Medulla oblongata (tissue), 1 donor: ENCODE measurements around the gene KBTBD2.
"Not testable (repeated sequence)": the region's sequence is repeated elsewhere in the genome, so short reads cannot be mapped to it uniquely, and the experiment has no call there.

ENCODE experiments used
- DNase-seq: peaks from one replicate; pipeline ENCODE4 v3.0.0-alpha.2; 2015; ENCODE audit errors: extremely low spot score

KBTBD2 gene

DNA sequence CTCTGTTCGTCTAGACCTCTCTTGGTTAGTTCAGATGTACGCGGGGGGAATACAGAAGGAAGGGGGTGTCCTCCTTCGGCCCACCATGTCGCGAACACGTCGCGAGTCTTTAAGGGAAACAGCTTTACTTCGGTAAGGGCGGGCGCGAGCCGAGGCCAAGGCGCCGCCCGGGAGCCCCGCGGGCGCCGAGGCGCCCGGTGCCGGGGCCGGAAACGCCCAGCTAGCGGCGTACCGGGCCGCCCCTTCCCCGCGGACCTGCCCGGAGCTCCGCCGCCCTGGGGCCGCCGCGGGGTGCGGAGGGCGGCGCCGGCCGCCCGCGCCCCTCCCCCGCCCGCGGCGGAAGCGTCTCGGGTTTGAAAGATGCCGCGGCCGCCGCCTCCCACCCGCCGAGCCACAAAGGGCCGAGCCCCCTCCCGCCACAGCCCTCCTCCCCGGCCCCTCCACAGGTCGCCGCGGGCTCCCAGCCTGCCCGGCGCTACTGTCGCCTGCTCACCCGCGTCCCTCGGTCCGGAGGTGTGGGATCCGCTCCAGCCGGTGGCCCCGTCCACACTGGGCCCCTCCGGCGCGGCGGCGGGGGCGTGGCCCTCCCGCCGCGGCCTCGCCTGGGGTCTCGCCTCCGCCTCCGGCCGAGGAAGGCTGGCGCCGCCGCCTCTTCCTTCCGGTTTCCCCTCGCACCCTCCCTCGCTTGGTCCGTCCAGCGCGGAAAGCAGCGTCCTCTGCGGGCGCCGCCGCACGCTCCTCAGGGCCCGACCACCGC is at the start of gene KBTBD2:
KBTBD2 (minus strand) TSS at position 718 of the 757 bp plus-strand sequence. CDS start 12,156 bp downstream, outside the sequence.
- peak; percentile 68 for DNase-seq

DNA sequence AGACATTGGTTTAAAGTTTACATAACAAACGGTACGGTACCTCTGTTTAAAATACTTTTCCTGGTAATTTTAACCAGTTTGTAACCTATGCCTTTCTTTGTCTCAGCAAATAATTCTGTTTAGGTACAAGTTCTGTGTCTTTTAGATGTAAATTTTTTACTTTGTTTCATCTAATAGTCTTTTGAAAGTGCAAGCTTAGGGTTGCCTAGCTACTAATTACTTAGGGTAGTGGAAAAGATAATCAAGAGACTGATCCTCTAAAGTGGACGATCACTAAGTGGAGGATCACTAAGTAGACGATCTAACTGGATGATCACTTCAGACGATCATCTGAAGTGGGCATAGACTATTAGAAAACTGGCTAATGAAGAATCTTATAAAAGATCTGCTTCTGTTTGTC is 49.6 kb upstream of the KBTBD2 start:
- DNase-seq, result no peak

DNA sequence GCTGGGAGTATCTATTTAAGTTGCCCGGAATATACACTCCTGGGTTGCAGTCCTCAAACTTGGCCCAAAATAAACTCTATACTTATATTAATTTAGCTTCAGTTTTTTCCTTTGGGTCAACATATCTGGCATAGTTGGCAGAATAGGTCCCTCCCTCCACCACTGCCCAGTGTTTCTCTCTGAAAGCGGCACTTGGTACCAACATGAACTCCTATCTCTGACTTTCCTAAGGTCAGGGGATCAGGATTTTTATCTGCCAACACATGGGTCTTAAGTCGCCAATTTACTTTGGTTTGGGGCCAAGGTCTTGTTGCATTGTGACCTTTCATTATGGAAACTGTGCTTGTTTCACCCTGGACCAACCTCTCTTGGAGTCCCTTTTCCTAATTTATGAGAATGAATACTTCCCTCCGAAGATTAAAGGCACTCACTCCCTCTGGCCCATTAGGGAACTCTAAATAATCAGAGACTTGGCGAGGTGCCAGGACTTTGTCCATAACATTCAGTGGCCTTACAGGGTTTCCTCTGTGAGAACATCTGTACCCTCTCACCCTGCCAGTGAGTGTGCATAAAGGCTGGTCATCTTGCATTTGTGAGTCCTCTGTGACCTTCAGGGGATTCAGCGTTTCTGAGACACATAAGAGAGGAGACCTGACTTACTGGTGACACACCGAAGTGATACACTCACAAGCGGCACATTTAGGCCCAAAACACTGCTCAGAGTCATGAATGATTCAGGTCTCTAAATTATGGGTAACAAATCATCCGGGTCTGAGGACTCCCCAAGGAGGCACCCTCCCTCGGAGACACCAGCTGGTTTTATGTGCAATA is 46.0 kb upstream of the KBTBD2 start:
- DNase-seq, result peak; percentile 32

GRCh38 chr7:32936689-32937088 is 45.1 kb upstream of the KBTBD2 start:
- DNase-seq, result no peak

GRCh38 chr7:32935558-32935957 is 44.0 kb upstream of the KBTBD2 start:
- no peak for DNase-seq

DNA sequence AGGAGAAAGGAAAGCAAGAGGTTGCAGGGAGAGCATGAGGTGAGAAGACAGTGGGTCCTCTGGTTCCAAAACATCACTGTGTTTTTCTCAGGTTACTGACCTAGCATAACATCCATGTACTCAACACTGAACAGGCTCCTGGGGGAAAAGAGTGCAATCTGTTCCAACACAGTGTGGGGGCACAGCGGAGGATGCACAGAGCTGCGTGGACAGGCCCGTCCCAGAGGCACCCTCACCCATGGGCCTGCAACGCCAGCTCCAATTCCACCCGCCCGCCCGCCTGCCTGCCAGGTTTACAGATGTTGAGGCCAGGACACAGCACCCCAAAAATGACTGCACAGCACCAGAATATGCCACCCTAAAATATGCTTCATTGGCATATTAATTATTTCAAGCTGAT is 38.8 kb upstream of the KBTBD2 start:
- DNase-seq, result no peak

DNA sequence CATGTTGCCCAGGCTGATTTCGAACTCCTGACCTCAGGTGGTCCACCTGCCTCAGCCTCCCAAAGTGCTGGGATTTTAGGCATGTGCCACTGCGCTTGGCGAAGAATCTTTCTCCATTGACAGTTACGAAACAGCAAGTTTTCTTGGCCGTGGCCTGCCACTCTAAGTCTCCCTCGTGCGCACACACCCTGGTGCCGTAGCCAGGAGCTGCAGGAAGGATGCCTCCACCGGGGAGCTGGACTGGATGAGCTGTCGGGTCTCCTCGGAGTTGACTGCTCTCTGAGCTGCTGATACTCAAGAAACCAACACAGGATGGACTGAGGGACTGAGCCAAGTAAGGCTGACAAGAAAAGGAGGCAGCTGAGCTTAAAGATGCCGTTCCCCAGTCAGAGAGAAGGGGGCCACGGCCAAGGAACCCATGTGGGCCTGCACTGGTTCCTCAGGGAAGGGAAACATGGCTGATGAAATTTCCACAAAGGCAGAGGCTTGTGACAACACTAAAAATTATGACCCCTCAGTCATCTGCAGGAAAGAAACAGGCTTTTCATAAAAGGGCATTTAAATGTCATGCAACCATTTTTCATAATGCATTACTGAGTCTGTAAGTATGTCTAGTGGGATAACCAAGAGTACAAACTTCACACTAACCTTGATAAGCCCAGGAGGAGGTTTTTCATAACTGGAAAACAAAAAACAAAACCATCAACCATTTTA is 38.0 kb upstream of the KBTBD2 start:
- no peak for DNase-seq

GRCh38 chr7:32928785-32929298 is 37.3 kb upstream of the KBTBD2 start:
- DNase-seq, result no peak

DNA sequence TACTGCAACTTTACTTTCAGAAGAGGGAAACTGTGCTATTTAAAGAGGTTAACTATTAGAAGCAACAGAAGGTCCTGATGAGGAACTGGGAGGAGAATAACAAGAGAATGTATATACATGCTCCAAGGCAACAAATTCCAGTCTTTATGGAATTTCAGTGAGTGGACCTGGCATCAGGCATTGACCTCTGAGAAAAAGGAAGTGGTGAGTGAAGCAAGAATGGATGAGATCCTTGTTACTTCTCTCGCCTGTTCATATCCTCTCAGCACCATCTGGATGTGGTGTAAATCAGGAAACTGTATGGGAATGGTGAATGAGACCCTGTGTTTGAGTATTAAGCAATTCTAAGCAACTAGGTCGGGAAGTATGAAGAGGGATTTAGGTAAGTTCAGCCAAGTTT is 30.3 kb upstream of the KBTBD2 start:
- DNase-seq, result no peak

- DNase-seq, result not testable (repeated sequence)
Observed at GRCh38 chr7:32916994-32917393, 25.4 kb upstream of the KBTBD2 start.

GRCh38 chr7:32916006-32916405 is 24.4 kb upstream of the KBTBD2 start:
- no peak for DNase-seq

DNA sequence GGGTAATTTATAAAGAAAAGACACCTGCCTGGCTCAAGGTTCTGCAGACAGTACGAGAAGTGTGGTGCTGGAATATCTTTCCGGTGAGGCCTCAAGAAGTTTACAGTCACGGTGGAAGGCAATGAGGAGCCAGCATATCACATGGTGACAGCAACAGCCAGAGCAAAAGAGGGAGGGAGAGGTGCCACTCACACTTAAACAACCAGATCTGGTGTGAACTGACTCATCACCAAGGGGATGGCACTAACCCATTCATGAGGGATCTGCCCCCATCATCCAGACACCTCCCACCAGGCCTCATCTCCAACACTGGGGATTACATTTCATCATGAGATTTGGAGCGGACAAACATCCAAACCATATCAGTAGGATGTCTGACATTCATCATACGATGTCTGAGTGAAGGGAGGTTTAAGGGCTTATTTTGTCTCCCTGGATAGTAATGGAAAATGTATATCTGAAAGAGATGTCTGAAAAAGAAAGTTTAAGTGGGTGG is 23.5 kb upstream of the KBTBD2 start:
- no peak for DNase-seq

DNA sequence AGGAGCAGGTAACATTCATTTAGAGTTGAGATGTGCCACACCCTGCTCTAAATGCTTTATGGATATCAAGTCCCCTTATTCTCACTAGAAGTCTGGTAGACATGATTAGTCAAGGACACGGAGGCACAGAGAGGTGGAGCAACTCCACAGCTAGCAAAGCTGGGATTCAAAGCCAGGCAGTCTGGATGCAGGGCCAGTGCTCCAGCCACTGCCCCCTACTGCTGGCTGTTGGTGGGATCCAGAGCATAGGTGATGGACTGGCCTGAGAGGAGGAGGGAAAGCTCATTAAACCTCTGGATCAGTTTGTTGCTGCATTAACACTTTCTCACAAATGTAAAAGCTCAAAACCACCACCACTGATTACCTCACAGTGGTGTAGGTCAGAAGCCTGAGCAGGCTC is 22.6 kb upstream of the KBTBD2 start:
- no peak for DNase-seq

DNA sequence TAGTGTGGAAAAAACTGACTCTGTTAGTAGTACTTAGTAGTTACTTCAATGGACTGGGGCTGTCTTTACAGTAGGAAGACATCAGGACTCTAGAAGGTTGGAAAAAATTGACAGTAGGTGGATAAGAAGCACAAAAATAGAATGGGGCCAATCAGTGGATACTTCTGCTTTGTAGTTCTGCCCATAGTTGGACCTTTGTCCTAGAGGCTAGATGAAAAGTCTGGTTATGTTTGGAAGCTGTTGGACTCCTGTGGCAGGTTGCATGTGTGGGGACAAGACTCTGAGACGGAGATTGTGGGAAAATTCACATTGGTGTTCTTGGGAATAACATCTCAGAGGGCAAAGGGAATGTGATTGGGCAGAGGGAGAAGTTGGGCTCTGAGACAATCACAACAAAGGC is 18.6 kb upstream of the KBTBD2 start:
- DNase-seq, result no peak

DNA sequence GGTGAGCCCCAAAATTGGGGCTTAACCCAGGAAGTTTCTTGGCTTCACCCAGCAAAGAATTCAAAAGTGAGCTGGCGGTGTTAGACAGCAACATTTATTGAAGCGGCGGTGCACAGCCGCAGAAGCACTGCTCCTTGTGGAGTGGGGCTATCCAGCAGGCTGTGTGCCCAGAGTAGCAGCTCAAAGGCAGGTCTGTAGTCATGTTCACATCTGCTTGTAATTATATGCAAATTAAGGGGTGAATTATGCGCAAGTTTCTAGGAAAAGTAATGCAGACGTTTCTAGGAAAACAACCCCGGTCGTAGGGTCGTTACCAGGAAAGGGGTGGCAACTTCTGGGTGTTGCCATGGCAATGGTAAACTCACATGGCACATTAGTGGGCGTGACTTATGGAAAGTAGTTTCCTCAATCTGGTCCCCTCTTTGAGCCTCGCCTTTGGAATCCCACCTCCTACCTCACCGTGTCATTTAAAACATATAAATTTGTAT is 13.7 kb upstream of the KBTBD2 start:
- DNase-seq, result peak; percentile 63

DNA sequence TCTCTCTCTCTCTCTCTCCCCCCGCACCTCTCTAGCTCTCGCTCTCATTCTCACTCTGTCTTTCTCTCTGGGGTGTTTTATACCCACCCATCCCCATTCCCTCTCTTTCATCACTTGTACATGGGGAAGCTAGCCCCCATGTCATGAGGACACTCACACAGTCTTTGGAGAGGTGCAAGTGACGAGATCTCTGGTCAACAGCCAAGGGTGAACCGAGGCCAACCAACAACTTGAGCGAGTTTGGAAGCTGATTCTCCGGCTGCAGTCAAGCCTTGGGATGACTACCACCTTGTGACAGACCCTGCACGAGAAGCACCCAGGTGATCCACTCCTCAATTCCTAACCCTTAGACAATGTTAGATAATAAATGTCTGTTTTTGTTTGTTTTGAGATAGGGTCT is 10.1 kb upstream of the KBTBD2 start:
- DNase-seq, result no peak

- DNase-seq, result no peak
Observed at GRCh38 chr7:32900433-32900995, 9.0 kb upstream of the KBTBD2 start.

- not testable (repeated sequence) for DNase-seq
Observed at GRCh38 chr7:32897376-32897775, 5.8 kb upstream of the KBTBD2 start.

DNA sequence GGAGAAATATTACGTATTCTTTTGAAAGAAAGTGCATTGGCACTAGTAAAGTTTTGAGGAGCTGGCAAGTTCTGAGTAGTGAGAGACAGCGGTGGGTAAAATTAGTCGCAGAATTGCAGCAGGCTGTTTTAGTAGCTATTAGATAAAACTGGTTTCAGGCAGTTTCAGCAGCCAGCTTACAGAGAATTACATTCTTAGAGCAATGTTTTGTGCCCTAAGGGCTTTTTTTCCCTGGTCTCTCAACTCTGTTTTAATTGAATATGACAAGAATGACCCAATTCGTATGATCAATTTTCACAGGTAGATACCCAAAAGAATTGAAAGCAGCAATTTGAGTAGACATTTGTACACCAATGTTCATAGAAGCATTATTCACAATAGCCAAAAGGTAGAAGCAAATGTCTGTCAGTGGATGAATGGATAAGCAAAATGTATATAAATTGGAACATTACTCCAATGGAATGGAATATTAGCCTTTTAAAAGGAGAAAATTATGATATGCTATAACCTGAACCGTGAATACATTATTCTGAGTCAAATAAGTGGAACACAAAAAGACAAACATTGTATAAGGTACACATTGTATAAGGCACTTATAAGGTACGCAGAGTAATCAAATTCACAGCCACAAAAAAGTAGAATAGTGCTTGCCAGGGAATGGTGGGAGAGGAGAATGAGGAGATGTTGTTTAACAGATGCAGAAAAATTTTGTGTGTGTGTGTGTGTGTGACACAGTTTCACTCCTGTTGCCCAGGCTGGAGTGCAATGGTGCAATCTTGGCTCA is 5.2 kb upstream of the KBTBD2 start:
- DNase-seq, result no peak

DNA sequence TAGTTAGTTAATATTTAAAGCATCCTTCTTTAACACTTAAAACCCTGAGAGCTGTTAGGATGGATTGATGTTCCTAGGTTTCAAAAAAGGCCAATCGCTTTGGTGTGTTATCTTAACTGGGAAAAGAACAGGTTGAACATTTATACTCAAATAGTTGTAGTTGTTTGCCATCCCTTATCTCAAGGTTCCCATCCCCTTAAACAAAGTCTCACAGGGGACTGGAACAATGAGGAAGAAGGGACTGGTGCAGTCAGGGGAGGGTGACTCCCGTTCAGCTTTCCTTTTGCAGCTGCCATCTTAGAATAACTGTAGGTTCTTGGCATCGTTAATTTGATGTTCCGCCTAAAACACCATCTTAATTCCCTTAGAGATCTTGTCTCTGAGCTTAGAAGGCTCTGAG is 2.6 kb upstream of the KBTBD2 start:
- DNase-seq, result no peak

GRCh38 chr7:32893722-32894121 is 2.2 kb upstream of the KBTBD2 start:
- no peak for DNase-seq
